Mesenchymal stem cell (in vitro differentiated cells and primary cell): ENCODE results near the gene PDILT.

Experiments
- DNase-seq: peaks from one replicate; pipeline ENCODE4 v3.0.0-alpha.2; 2013
- H2AFZ ChIP-seq: one replicate; pipeline ENCODE4 v1.6.1; 2013; ENCODE audit warnings: low read depth, mild to moderate bottlenecking, control low read depth, inconsistent platforms, low read length, moderate library complexity
- H2AK5ac ChIP-seq: 2 replicates; pipeline ENCODE4 v1.6.1; 2013; ENCODE audit warnings: low read length, moderate library complexity, mild to moderate bottlenecking, inconsistent platforms; ENCODE audit not compliant: severe bottlenecking
- H2BK120ac ChIP-seq: one replicate; pipeline ENCODE4 v1.6.1; 2013; ENCODE audit warnings: low read depth, mild to moderate bottlenecking, inconsistent platforms, low read length, moderate library complexity
- H2BK12ac ChIP-seq, 2 experiments: one replicate each; pipeline ENCODE4 v1.6.1; 2013; ENCODE audit warnings: inconsistent platforms in 2 of 2, low read length in 2 of 2, mild to moderate bottlenecking in 2 of 2, moderate library complexity in 2 of 2, control low read depth in 1 of 2
- H2BK15ac ChIP-seq: one replicate; pipeline ENCODE4 v1.6.1; 2013; ENCODE audit warnings: mild to moderate bottlenecking, low read depth, inconsistent platforms; ENCODE audit not compliant: poor library complexity, severe bottlenecking
- H2BK5ac ChIP-seq: 2 replicates; pipeline ENCODE4 v1.6.1; 2013; ENCODE audit warnings: low read depth, mild to moderate bottlenecking, low read length, control low read depth, inconsistent platforms; ENCODE audit not compliant: poor library complexity, severe bottlenecking
- H3K14ac ChIP-seq, 2 experiments: one replicate each; pipeline ENCODE4 v1.6.1; 2013; ENCODE audit warnings: inconsistent platforms in 2 of 2, low read length in 2 of 2, control low read depth in 1 of 2, mild to moderate bottlenecking in 1 of 2, moderate library complexity in 1 of 2
- H3K18ac ChIP-seq, 2 experiments: one replicate each; pipeline ENCODE4 v1.6.1; 2013; ENCODE audit warnings: inconsistent platforms in 2 of 2, low read length in 2 of 2, control low read depth in 1 of 2, low read depth in 1 of 2, mild to moderate bottlenecking in 1 of 2
- H3K23ac ChIP-seq, 2 experiments: one replicate each; pipeline ENCODE4 v1.6.1; 2013; ENCODE audit warnings: inconsistent platforms in 2 of 2, low read length in 2 of 2, mild to moderate bottlenecking in 2 of 2, moderate library complexity in 2 of 2, control low read depth in 1 of 2
- H3K27ac ChIP-seq: 2 replicates; pipeline ENCODE4 v1.5.1; 2013; ENCODE audit warnings: mild to moderate bottlenecking, moderate library complexity, low read length, control low read depth, inconsistent platforms; ENCODE audit not compliant: poor library complexity, severe bottlenecking
- H3K27me3 ChIP-seq, 2 experiments: 2 replicates each; pipeline versions ENCODE4 v1.6.1 to v1.7.0; 2013; ENCODE audit warnings: low read length in 2 of 2, mild to moderate bottlenecking in 2 of 2, moderate library complexity in 2 of 2, control low read depth in 1 of 2, inconsistent platforms in 1 of 2; ENCODE audit not compliant: control insufficient read depth in 1 of 2, insufficient read depth in 1 of 2
- H3K36me3 ChIP-seq, 2 experiments: 2 replicates each; pipeline versions ENCODE4 v1.6.1 to v1.7.0; 2013; ENCODE audit warnings: low read length in 2 of 2, control low read depth in 1 of 2, inconsistent platforms in 1 of 2, low read depth in 1 of 2, mild to moderate bottlenecking in 1 of 2; ENCODE audit not compliant: insufficient read depth in 2 of 2, control insufficient read depth in 1 of 2
- H3K4ac ChIP-seq, 2 experiments: one replicate each; pipeline ENCODE4 v1.6.1; 2013; ENCODE audit warnings: inconsistent platforms in 2 of 2, low read length in 2 of 2, mild to moderate bottlenecking in 2 of 2, moderate library complexity in 2 of 2, control low read depth in 1 of 2, low read depth in 1 of 2
- H3K4me1 ChIP-seq: 2 replicates; pipeline ENCODE4 v1.6.1; 2013; ENCODE audit warnings: low read depth, low read length, control low read depth; ENCODE audit not compliant: control insufficient read depth, insufficient read depth
- H3K4me2 ChIP-seq: 2 replicates; pipeline ENCODE4 v1.6.1; 2013; ENCODE audit warnings: low read length, mild to moderate bottlenecking, inconsistent platforms; ENCODE audit not compliant: poor library complexity, severe bottlenecking
- H3K4me3 ChIP-seq, 2 experiments: 2 replicates each; pipeline versions ENCODE4 v1.5.1 to v1.7.0; 2013; ENCODE audit warnings: low read length in 2 of 2, mild to moderate bottlenecking in 2 of 2, control low read depth in 1 of 2, low read depth in 1 of 2; ENCODE audit not compliant: insufficient read depth in 1 of 2
- H3K79me1 ChIP-seq: replicated peaks from 2 replicates; pipeline ENCODE4 v1.6.1; 2013; ENCODE audit warnings: mild to moderate bottlenecking, control low read depth, low read length, inconsistent platforms; ENCODE audit not compliant: poor library complexity, severe bottlenecking
- H3K9ac ChIP-seq: 2 replicates; pipeline ENCODE4 v1.7.0; 2013; ENCODE audit warnings: mild to moderate bottlenecking, low read length, moderate library complexity
- H3K9me3 ChIP-seq: 2 replicates; pipeline ENCODE4 v1.7.0; 2013; ENCODE audit warnings: mild to moderate bottlenecking, low read length; ENCODE audit not compliant: control insufficient read depth
- H4K8ac ChIP-seq: one replicate; pipeline ENCODE4 v1.6.1; 2013; ENCODE audit warnings: inconsistent platforms, mild to moderate bottlenecking, low read length, moderate library complexity
- H4K91ac ChIP-seq: one replicate; pipeline ENCODE4 v1.6.1; 2013; ENCODE audit warnings: mild to moderate bottlenecking, low read length, inconsistent platforms
- WGBS: methylation state at CpG from one replicate; pipeline ENCODE4 v1.1.7; 2013; ENCODE audit warnings: mixed read lengths; 5-methylcytosine and 5-hydroxymethylcytosine counted together

PDILT gene

GRCh38 chr16:20318437-20318836 lies 86.1 kb downstream of the PDILT start:
- H3K14ac ChIP-seq, result no peak overlapping the region
- H2AFZ ChIP-seq, result no peak overlapping the region
- no peaks in the 10 kb centered on the region for H3K27me3 ChIP-seq
- no peak overlapping the region for H3K9ac ChIP-seq
- no peak overlapping the region for H4K8ac ChIP-seq
- no peak overlapping the region for H2BK15ac ChIP-seq
- H3K4me1 ChIP-seq, result no peaks in the 10 kb centered on the region
- H4K91ac ChIP-seq, result no peak overlapping the region
- H3K18ac ChIP-seq, result no peak overlapping the region
- no peak for DNase-seq
- WGBS, result 53% methylated on average over 3 of the region's 3 CpGs
- H3K4me3 ChIP-seq, result no peak overlapping the region
- H3K36me3 ChIP-seq, result no peaks in the 10 kb centered on the region
- H3K23ac ChIP-seq, result no peak overlapping the region
- H2BK12ac ChIP-seq, result no peak overlapping the region
- no peak overlapping the region for H3K27ac ChIP-seq
- no peaks in the 10 kb centered on the region for H3K79me1 ChIP-seq
- H2BK120ac ChIP-seq, result no peak overlapping the region
- H2AK5ac ChIP-seq, result no peak overlapping the region
- no peak overlapping the region for H3K4me2 ChIP-seq
- H3K9me3 ChIP-seq, result no peaks in the 10 kb centered on the region
- H2BK5ac ChIP-seq, result no peak overlapping the region
- H3K4ac ChIP-seq, result no peak overlapping the region

GRCh38 chr16:20318006-20318405 lies 86.5 kb downstream of the PDILT start:
- 62% methylated on average over 7 of the region's 7 CpGs for WGBS
- Histone ChIP-seq H3K4me2 (no peak overlapping the region), H3K23ac (no peak overlapping the region), H3K4me1 (no peaks in the 10 kb centered on the region), H3K4me3 (no peak overlapping the region), H3K9me3 (no peaks in the 10 kb centered on the region), H3K27ac (no peak overlapping the region), H2BK5ac (no peak overlapping the region), H3K79me1 (no peaks in the 10 kb centered on the region), H4K8ac (no peak overlapping the region), H3K4ac (no peak overlapping the region), H2BK12ac (no peak overlapping the region), H2AFZ (no peak overlapping the region), H3K9ac (no peak overlapping the region), H3K14ac (no peak overlapping the region), H3K36me3 (no peaks in the 10 kb centered on the region), H2BK15ac (no peak overlapping the region), H2BK120ac (no peak overlapping the region), H4K91ac (no peak overlapping the region), H3K27me3 (no peaks in the 10 kb centered on the region), H3K18ac (no peak overlapping the region), H2AK5ac (no peak overlapping the region)
- no peak for DNase-seq

DNA sequence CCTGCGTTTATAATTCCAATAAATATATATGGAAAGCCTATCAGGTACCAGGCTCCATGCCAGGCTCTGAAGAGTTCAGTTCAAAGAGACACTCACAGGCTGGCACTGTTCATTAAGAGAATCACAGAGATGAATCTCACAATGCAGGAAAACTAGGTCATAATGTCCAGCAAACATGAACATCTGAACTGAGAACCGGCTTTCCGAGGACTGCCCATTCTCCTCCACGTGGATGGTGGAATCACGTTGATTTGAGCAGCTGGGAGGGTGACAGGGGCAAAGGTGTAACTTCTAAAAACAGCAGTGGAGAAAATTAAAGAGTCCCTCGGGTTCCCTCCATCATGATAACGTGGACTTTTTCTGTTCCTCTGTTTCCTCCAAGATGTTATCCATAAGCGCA lies 87.4 kb downstream of the PDILT start:
- no peak overlapping the region for H3K18ac ChIP-seq
- H3K4me3 ChIP-seq, result no peak overlapping the region
- no peak overlapping the region for H3K27ac ChIP-seq
- 60% methylated on average over 8 of the region's 8 CpGs for WGBS
- H2AFZ ChIP-seq, result no peak overlapping the region
- H2BK15ac ChIP-seq, result no peak overlapping the region
- H2AK5ac ChIP-seq, result no peak overlapping the region
- no peak overlapping the region for H4K8ac ChIP-seq
- H3K27me3 ChIP-seq, result no peaks in the 10 kb centered on the region
- H3K79me1 ChIP-seq, result no peaks in the 10 kb centered on the region
- no peak overlapping the region for H4K91ac ChIP-seq
- no peak overlapping the region for H3K23ac ChIP-seq
- no peak overlapping the region for H2BK120ac ChIP-seq
- no peak for DNase-seq
- no peak overlapping the region for H3K9ac ChIP-seq
- H3K4ac ChIP-seq, result no peak overlapping the region
- no peaks in the 10 kb centered on the region for H3K4me1 ChIP-seq
- H2BK12ac ChIP-seq, result no peak overlapping the region
- no peaks in the 10 kb centered on the region for H3K36me3 ChIP-seq
- H3K14ac ChIP-seq, result no peak overlapping the region
- H3K4me2 ChIP-seq, result no peak overlapping the region
- H3K9me3 ChIP-seq, result no peaks in the 10 kb centered on the region
- no peak overlapping the region for H2BK5ac ChIP-seq

- Histone ChIP-seq H3K4me1 (no peaks in the 10 kb centered on the region), H4K91ac (no peak overlapping the region), H3K36me3 (no peaks in the 10 kb centered on the region), H3K4me2 (no peak overlapping the region), H2BK12ac (no peak overlapping the region), H3K9me3 (no peaks in the 10 kb centered on the region), H3K27me3 (no peaks in the 10 kb centered on the region), H2BK5ac (no peak overlapping the region), H3K23ac (no peak overlapping the region), H3K4ac (no peak overlapping the region), H3K4me3 (no peak overlapping the region), H3K18ac (no peak overlapping the region), H2BK120ac (no peak overlapping the region), H3K27ac (no peak overlapping the region), H3K9ac (no peak overlapping the region), H2BK15ac (no peak overlapping the region), H2AFZ (no peak overlapping the region), H2AK5ac (no peak overlapping the region), H3K14ac (no peak overlapping the region), H3K79me1 (no peaks in the 10 kb centered on the region), H4K8ac (no peak overlapping the region)
- 64% methylated on average over 5 of the region's 5 CpGs for WGBS
- no peak for DNase-seq
These were observed 87.8 kb downstream of the PDILT start for GRCh38 chr16:20316715-20317114.
